OCI-LY7 (cell line): ENCODE data around the gene ZNF385D. TPM values are rescaled to one million over a fixed set of nuclear protein-coding genes. Genes with fewer than 3 reads are reported as not detected.

Source experiments
- BruUV-seq: library from RNA; stranded (reverse); fragments of 400-500 nt; replicated peaks from 2 replicates; lab custom pipeline; 2021; lab: Mats Ljungman, UMichigan
- CTCF ChIA-PET: fragments of 300-600 bp; sonication (Branson Sonifier 250); formaldehyde crosslinking; loops from one replicate; lab custom pipeline; 2022; ENCODE audit warnings: antibody characterized with exemption; ENCODE audit not compliant: unreplicated experiment; lab: Charles Lee
- POLR2A ChIA-PET: fragments of 300-600 bp; sonication (Branson Sonifier 250); formaldehyde crosslinking; loops from one replicate; lab custom pipeline; 2022; ENCODE audit warnings: antibody characterized with exemption; lab: Charles Lee
- DNase-seq: peaks from one replicate; pipeline ENCODE4 v3.0.0-alpha.2; 2015; ENCODE audit warnings: low spot score
- H2AFZ ChIP-seq: fragments of 200-600 bp; sonication (generic), shearing (Covaris generic); 2 replicates; pipeline ENCODE4 v1.6.1; 2014; ENCODE audit warnings: mild to moderate bottlenecking, antibody characterized with exemption, low read length, moderate library complexity
- H3K27ac ChIP-seq: fragments of 200-600 bp; sonication (generic); 2 replicates; pipeline ENCODE4 v1.5.1; 2014; ENCODE audit warnings: mixed run types, low read depth, mild to moderate bottlenecking, moderate library complexity, low read length, inconsistent platforms; ENCODE audit not compliant: poor library complexity, severe bottlenecking
- H3K36me3 ChIP-seq: fragments of 200-600 bp; sonication (generic); 2 replicates; pipeline ENCODE4 v1.6.1; 2014; ENCODE audit warnings: mild to moderate bottlenecking, antibody characterized with exemption, low read length, moderate library complexity, mixed read lengths; ENCODE audit not compliant: insufficient read depth
- H3K4me1 ChIP-seq: fragments of 200-600 bp; sonication (generic); 2 replicates; pipeline ENCODE4 v1.5.1; 2014; ENCODE audit warnings: mild to moderate bottlenecking, low read length; ENCODE audit not compliant: insufficient read depth, poor library complexity, severe bottlenecking
- H3K4me2 ChIP-seq: fragments of 200-600 bp; sonication (generic); 2 replicates; pipeline ENCODE4 v1.6.1; 2014; ENCODE audit warnings: mild to moderate bottlenecking, low read length
- H3K4me3 ChIP-seq: fragments of 200-600 bp; sonication (generic); 2 replicates; pipeline ENCODE4 v1.5.1; 2014; ENCODE audit warnings: mild to moderate bottlenecking, low read depth, low read length; ENCODE audit not compliant: poor library complexity, severe bottlenecking
- H3K79me2 ChIP-seq: fragments of 200-600 bp; sonication (generic); 2 replicates; pipeline ENCODE4 v1.6.1; 2016; ENCODE audit warnings: low read depth, mild to moderate bottlenecking, low read length, moderate library complexity, mixed read lengths; ENCODE audit not compliant: insufficient read depth
- H3K9me2 ChIP-seq: fragments of 200-600 bp; sonication (generic); 2 replicates; pipeline ENCODE4 v1.6.1; 2016; ENCODE audit warnings: mild to moderate bottlenecking, low read length, mixed read lengths; ENCODE audit not compliant: insufficient read depth
- H3K9me3 ChIP-seq: fragments of 200-600 bp; sonication (generic); 2 replicates; pipeline ENCODE4 v1.6.1; 2014; ENCODE audit warnings: mild to moderate bottlenecking, mixed run types, low read length, mixed read lengths
- H4K20me1 ChIP-seq: fragments of 200-600 bp; sonication (generic); 2 replicates; pipeline ENCODE4 v1.6.1; 2014; ENCODE audit warnings: mild to moderate bottlenecking, antibody characterized with exemption, low read length, moderate library complexity, mixed read lengths; ENCODE audit not compliant: insufficient read depth
- EZH2phosphoT487 ChIP-seq: fragments of 200-600 bp; sonication (generic); IDR thresholded peaks from 2 replicates; pipeline ENCODE4 v1.6.1; 2018; ENCODE audit warnings: low read depth, borderline replicate concordance, mild to moderate bottlenecking, mixed run types, antibody characterized with exemption, low read length, moderate library complexity, mixed read lengths
- intact Hi-C: fragments of 100-400 bp; cut with micrococcal nuclease; formaldehyde crosslinking; loops from one replicate; pipeline ENCODE4 v1.10.0; 2022; ENCODE audit not compliant: unreplicated experiment
- total RNA-seq, 2 experiments: library from RNA; depleted of rRNA in 1 of 2; stranded (reverse); fragments of >200 nt in 1 of 2; shearing (Covaris generic) in 1 of 2; gene quantifications; 2 replicates each; pipeline ENCODE4 v1.2.3, GENCODE V29; 2014 to 2022
- TF ChIP-seq, protein P1 (sequence below): fragments of 200-600 bp; sonication (generic); conservative IDR thresholded peaks from 2 replicates; pipeline ENCODE4 v1.5.1; 2014; ENCODE audit warnings: mild to moderate bottlenecking, antibody characterized with exemption, low read length, moderate library complexity, mixed read lengths

ZNF385D gene
- total RNA-seq, 2 experiments from 2014 or later = 0.13 TPM; not detected in 1

DNA sequence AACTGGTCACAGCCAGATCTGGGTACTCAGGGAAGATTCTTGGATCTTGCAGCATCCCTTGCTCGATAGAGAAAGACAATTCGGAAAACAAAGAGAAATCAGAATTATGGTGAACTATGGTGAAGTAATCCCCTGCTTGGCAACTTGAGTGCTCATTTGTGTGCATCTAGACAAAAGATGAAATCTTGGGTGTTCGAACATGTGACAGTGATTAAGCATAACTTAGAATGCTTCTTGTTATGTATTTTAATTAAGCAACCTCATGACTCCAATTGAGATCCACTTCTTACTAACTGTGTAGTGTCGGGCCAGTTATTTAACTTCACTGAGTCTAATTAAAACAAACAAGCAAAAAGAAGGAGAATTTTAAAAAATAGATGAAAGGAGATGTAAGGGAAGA is 56.5 kb downstream of the ZNF385D start:
- no TSS peak for BruUV-seq
- POLR2A ChIA-PET = no interaction called here

DNA sequence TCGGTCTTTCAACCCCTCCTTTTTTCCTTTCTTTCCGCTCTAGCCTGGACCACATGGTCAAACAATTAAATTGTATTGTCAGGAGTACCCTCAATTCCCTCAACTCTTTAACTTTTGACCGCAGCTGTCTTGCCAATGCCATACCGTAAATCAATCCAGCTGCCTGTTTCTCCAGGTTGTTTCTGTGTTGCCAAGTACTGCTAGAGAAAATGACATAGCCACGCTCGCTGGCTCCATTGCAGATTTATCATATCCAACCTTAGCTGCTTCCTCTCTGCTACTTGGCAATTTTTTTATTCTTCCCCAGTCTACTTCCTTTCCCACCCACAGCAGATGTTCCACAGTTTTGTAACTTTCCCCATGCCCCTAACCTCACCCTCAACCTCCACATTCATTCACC is 60.0 kb downstream of the ZNF385D start:
- no peak overlapping the region for H3K4me3 ChIP-seq
- TF ChIP-seq, protein P1, sequence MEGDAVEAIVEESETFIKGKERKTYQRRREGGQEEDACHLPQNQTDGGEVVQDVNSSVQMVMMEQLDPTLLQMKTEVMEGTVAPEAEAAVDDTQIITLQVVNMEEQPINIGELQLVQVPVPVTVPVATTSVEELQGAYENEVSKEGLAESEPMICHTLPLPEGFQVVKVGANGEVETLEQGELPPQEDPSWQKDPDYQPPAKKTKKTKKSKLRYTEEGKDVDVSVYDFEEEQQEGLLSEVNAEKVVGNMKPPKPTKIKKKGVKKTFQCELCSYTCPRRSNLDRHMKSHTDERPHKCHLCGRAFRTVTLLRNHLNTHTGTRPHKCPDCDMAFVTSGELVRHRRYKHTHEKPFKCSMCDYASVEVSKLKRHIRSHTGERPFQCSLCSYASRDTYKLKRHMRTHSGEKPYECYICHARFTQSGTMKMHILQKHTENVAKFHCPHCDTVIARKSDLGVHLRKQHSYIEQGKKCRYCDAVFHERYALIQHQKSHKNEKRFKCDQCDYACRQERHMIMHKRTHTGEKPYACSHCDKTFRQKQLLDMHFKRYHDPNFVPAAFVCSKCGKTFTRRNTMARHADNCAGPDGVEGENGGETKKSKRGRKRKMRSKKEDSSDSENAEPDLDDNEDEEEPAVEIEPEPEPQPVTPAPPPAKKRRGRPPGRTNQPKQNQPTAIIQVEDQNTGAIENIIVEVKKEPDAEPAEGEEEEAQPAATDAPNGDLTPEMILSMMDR = no peak
- TF ChIP-seq EZH2phosphoT487 = no peak
- BruUV-seq = no TSS peak
- intact Hi-C loops = no loop called here
- no peak overlapping the region for H3K4me2 ChIP-seq
- H3K36me3 ChIP-seq = no peaks in the 10 kb centered on the region
- ChIA-PET POLR2A (no interaction called here), CTCF (no interaction called here)
- H2AFZ ChIP-seq = no peak overlapping the region
- H4K20me1 ChIP-seq = no peaks in the 10 kb centered on the region
- DNase-seq = no peak
- no peaks in the 10 kb centered on the region for H3K4me1 ChIP-seq
- no peaks in the 10 kb centered on the region for H3K79me2 ChIP-seq
- no peaks in the 10 kb centered on the region for H3K9me3 ChIP-seq
- no peaks in the 10 kb centered on the region for H3K9me2 ChIP-seq
- H3K27ac ChIP-seq = no peak overlapping the region

More for the DNA sequence above, 56.5 kb downstream of the ZNF385D start:
- Histone ChIP-seq H3K79me2 (no peaks in the 10 kb centered on the region), H3K27ac (no peak overlapping the region), H2AFZ (no peak overlapping the region), H3K4me3 (no peak overlapping the region), H3K9me3 (no peaks in the 10 kb centered on the region), H3K36me3 (no peaks in the 10 kb centered on the region), H3K9me2 (no peaks in the 10 kb centered on the region), H4K20me1 (no peaks in the 10 kb centered on the region), H3K4me2 (no peak overlapping the region), H3K4me1 (no peaks in the 10 kb centered on the region)
- DNase-seq = no peak
- TF ChIP-seq EZH2phosphoT487 = no peak
- TF ChIP-seq, protein P1 = no peak
- intact Hi-C loops = no loop called here
- CTCF ChIA-PET = no interaction called here

DNA sequence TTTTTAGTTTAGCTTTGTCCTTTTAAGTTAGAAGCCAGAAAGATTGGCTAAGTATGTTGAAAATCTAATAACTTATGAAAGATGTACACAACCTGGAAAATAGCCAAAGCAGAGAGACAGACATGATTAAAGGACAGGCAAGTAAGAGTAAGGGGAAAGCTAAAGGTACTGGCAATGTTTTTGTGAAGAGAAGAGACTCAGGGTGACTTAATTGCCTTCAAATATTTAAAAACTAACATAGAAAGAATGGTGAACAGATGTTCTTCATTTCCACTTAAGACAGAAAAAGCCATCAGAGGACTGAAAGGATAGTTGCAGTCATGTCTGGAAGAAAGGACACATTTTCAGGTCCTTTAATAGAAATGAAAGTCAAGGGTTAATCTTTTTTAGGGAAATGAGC is 68.8 kb downstream of the ZNF385D start:
- ChIA-PET POLR2A (interaction anchor here (0.6 to 0.7 kb wide), 2 partner anchors 10 to 1020 kb away, joined by 3 to 4 read pairs; no protein-coding TSS in a partner anchor), CTCF (no interaction called here)
- H3K79me2 ChIP-seq = no peaks in the 10 kb centered on the region
- no peaks in the 10 kb centered on the region for H4K20me1 ChIP-seq
- no peaks in the 10 kb centered on the region for H3K36me3 ChIP-seq
- no TSS peak for BruUV-seq
- H3K9me3 ChIP-seq = no peaks in the 10 kb centered on the region
- no peak overlapping the region for H2AFZ ChIP-seq
- no peak for DNase-seq
- no peak overlapping the region for H3K4me2 ChIP-seq
- intact Hi-C loops = no loop called here
- no peaks in the 10 kb centered on the region for H3K9me2 ChIP-seq
- H3K4me1 ChIP-seq = no peaks in the 10 kb centered on the region
- H3K27ac ChIP-seq = no peak overlapping the region
- no peak overlapping the region for H3K4me3 ChIP-seq
- no peak for TF ChIP-seq EZH2phosphoT487
